T follicular helper cell (primary cell): Measurements from ENCODE around the gene ELOVL1.

Experiments
- DNase-seq: peaks from one replicate; pipeline ENCODE4 v3.0.0-alpha.2; 2020; ENCODE audit warnings: low read depth

ELOVL1 gene

DNA sequence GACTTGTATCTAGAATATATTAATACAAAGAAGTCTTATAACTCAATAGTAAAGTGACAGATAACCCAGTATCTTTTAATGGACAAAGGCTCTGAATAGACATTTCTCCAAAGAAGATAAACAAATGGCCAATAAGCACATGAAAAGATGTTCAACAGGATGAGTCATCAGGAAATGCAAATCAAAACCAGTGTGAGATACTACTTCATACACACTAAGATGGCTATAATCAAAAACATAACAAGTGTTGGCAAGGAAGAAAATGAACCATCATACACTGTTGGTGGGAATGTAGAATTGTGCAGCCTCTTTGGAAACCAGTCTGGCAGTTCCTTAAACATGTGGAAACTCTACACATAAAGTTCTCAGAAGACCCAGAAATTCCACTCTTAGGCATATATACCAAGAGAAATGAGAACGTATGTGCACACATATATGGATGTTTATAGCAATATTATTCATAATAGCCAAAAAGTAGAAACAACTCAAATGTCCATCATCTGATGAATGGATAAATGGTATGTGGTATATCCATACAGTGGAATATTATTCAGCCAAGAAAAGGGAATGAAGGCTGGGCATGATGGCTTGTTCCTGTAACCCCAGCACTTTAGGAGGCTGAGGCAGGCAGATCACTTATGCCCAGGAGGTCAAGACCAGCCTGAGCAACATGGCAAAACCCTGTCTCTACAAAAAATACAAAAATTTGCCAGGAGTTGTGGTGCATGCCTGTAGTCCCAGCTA, 40.1 kb downstream of the ELOVL1 start:
- no peak for DNase-seq

DNA sequence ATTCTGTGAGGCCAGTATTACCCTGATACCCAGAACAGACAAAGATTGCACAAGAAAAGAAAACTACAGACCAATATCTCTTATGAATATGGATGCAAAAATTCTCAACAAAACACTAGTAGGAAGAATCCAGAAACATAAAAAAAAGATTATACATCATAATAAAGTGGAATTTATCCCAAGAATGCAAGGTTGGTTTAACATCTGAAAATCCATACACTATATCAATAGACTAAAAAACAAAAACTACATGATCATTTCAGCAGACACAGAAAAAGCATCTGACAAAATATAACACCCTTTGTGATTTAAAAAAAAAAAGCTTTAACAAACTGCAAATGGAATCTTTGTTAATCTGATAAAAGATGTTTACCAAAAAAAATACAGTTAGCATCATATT, 42.4 kb downstream of the ELOVL1 start:
- no peak for DNase-seq

DNA sequence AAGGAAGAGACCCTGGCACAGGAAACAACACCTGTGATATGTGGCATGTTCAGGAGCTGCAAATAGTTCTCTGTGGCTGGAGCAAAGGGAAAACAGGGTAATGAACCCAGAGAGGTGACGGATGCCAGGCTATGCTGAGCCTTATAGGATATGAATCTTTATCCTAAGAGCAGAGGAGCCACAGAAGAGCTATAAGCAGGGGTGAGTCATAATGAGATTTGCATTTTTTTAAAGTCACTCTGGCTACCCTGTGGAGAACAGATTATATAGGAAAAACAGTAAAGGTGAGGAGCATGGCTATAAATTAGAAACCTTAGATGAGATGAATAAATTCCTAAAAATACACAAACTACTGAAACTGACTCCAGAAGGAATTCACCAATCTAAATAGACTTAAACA, 43.0 kb downstream of the ELOVL1 start:
- DNase-seq = no peak

DNA sequence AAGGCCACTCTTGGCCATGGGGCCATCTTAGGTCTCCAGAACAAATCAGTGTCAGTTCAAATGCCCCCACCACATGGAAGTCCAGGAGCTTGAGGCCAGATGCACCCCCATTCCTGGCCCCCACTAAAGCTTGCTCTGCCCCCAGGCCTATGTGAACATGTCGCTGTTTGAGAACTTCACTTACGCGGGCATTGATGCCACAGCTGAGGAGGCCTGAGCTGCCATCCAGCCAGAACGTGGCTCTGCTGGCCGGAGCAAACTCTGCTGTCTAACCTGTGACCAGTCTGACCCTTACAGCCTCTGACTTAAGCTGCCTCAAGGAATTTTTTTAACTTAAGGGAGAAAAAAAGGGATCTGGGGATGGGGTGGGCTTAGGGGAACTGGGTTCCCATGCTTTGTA, 45.3 kb downstream of the ELOVL1 start:
- no peak for DNase-seq

DNA sequence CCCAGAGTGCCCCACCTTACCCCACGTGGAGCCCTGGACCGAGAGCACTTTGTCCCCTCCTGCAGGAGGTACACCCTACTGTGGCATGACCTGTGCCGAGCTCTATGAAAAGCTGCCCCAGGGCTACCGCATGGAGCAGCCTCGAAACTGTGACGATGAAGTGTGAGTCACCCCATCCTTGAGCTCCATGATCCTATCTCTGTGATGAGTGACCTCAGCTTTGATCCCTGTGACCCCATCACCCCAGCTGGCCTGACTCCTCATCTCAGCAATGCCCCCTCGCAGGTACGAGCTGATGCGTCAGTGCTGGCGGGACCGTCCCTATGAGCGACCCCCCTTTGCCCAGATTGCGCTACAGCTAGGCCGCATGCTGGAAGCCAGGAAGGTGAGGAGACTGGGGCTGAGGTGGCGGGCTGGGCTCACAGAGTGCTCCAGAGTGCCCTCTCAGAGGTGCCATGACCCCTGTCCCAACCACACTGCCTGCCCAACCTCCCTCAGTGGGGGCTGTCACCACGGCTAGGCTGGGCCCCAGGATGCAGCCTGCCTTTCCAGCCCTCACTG, 46.4 kb downstream of the ELOVL1 start:
- DNase-seq = no peak

DNA sequence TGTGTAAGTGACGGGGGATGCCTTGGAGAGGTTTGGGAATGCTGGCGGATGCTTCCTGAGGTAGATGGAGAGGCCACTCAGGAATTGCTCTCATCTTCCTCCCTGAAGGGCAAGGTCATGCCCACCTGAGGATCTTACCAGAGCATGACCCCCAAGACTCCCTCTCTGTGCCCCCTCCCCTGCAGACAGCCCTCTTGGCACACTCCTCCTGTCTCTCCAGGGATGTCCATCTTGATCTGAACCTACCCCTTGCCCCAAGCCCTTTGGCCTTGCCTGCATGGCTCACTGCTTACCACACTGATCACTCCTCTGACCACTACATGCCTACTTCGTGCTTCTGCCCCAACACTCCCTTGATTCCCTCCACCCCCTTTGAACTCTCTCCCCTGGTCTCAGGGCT, 48.0 kb downstream of the ELOVL1 start:
- no peak for DNase-seq

DNA sequence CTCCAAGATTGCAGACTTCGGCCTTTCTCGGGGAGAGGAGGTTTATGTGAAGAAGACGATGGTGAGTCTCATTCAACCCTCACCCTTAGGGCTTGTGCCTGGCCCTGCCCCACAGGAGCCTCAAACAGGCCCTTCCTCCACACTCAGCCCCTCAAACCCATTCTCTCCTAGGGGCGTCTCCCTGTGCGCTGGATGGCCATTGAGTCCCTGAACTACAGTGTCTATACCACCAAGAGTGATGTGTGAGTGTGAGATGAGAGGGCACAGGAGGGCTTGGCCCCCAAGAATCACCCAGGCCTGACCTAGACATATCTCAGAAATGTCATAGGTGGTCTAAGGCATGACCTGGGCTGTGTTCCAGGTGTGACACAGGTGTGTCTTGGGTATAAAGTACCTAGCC, 48.5 kb downstream of the ELOVL1 start:
- no peak for DNase-seq

DNA sequence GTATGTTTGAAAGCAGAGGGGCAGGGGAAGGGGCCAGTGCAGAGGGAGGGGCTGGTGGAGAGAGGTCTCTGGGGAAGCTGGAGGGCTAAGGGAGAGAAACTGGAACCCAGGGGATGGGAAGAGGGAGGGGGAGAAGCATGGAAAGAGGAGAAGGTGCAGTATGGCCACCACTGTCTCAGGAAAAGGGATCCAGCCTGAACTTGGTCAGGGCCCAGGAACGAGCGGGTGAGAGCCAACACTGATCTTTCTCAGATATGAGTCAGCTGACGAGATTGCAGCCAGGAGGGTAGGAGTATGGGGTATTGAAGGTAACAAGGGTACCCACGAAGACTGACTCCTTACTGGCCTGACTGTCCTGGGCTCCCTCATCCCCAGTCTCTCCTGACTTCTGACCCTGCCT, 49.0 kb downstream of the ELOVL1 start:
- no peak for DNase-seq

DNA sequence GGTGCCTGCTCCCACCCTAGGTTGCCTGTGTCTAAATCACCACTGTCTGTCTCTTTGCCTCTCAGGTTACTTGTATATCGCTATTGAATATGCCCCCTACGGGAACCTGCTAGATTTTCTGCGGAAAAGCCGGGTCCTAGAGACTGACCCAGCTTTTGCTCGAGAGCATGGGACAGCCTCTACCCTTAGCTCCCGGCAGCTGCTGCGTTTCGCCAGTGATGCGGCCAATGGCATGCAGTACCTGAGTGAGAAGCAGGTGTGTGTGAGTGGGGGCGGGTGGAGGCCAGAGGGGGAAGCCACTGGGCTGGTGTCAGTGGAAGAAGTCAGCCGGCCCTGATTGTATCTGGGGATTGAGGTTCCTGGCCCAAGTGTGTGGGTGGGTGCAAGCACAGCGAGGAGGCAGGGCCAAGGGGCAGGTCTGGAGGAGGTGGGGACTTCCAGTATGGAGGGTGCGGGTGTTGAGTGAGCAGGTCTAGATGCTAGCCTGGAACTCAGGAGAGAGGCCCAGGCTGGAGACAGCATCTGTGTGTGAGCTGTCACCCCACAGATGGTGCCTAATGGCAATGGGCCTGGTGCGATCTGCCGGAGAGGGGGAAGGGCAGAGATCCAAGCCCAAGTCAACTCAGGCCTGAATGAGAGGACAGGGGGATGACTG, 49.9 kb downstream of the ELOVL1 start:
- DNase-seq = no peak

DNA sequence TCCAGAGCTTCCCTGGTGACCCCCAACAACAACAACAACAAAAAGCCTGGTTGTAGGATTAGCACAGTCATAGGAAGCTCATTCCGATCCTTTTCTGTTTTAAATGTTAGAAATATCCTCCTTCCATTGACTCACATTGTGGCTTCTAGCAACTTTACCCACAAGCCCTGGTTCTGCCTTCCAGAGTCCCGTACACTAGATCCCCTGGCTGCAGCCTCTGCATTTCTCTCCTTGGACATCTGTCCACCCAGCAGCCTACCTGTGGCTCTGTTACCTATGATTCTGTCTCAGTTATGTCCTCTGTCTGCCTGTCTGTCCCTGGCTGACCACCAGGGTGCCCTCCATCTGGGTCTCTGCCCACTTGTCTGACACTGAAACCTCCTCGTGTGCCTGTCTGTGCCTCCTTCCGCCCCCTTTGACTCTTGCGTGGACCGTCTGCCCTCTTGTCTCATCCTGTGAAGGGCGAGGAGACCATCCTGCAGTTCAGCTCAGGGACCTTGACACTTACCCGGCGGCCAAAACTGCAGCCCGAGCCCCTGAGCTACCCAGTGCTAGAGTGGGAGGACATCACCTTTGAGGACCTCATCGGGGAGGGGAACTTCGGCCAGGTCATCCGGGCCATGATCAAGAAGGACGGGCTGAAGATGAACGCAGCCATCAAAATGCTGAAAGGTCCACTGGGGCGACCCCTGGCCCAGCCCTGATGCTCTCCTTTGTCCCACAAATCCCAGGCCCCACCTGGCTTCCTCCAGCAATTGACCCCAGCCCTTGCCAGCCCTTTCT, 50.9 kb downstream of the ELOVL1 start:
- no peak for DNase-seq

DNA sequence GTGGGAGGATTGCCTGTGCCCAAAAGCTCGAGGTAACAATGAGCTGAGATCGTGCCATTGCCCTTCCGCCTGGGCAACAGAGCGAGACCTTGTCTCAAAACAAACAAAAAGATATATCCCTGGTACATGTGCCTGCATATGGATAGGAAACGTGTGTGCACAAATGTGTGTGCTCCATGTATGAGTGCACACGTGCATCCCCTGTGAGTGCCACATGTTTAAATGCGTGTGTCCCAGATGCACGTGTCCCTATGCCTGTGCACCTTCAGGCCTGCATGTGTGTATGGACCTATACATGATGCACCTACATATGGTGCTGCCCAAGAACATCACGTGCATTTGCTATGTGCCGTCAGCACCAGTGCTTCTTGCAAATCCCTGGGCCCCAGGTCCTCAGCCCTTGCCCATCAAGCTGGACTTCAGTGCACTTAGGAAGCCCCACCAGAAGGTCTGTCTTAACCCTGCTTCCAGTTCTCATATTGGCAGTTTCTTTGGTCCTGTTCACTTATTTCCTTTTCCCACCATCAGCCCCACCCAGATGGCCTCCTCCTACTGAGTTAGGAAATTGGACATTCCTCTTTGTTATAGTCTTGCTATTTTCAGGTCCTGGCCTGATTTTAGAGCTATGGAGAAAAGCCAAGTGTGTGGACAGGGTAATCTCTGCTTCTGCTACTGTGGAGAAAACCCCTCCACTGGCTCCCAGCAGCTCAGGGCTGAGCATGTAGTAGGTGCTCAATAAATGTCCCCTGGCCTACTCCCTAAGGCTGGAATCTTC, 51.7 kb downstream of the ELOVL1 start:
- DNase-seq = no peak

DNA sequence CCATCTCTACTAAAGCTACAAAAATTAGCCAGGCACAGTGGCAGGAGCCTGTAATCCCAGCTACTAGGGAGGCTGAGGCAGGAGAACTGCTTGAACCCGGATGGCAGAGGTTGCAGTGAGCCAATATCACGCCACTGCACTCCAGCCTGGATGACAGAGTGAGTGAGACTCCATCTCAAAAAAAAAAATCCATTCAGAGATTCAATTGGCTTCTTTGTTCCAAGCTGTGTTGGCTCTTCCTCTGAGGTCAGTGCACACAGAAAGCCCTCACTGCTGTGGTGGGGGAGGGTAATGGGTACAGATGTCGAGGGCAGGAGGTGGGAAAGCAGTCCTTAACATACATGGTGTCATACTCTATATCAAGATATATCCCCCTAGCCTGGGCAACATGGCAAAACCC, 52.3 kb downstream of the ELOVL1 start:
- DNase-seq = no peak

DNA sequence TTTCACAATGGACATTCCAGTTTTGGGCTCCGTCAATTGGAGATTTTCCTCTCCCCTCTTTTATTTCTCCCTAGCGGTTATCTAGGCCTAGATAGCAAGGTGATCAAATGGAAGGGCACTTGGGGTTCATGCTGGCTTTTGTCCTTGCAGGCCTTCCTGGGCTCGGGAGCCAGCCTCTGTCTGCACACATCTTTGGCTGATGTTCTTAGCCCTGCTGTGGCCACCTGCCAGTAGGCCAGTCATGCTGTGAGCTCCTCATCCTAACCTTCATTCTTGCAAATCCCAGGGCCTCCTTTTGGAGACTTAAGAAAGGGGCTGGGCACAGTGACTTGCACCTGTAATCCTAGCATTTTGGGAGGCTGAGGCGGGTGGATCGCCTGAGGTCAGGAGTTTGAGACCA, 53.6 kb downstream of the ELOVL1 start:
- no peak for DNase-seq

DNA sequence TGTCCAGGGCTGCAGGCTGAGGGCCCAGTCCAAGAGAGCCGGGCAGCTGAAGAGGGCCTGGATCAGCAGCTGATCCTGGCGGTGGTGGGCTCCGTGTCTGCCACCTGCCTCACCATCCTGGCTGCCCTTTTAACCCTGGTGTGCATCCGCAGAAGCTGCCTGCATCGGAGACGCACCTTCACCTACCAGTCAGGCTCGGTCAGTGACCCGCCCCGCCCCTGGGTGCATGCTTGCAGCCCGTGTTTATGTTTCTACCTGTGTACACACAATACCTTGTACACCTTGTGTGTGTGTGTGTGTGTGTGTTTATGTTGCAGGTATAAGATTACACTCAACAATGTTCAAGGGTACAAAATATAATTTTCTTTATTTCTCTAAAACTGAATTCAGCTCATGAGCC, 54.0 kb downstream of the ELOVL1 start:
- DNase-seq = no peak
